ENCODE data around the gene VWA2. TPM values are rescaled to one million over a fixed set of nuclear protein-coding genes. Genes with fewer than 3 reads are reported as not detected.

Gene VWA2
- 1 to 10 TPM in 1 of 3 donors, under 1 TPM in 2; 0.22 to 1.8 (median 0.68) TPM for polyA plus RNA-seq

- no peak within 1 kb of the TSS for H3K27ac ChIP-seq (ENCODE audit: low read depth, low read length)
- 6 to 8% (median 8%) methylated on average over 58 to 79 of the region's 79 CpGs for WGBS, 3 donors
Measured at GRCh38 chr10:114239117-114239993, at the start of gene VWA2. Gene VWA2 (plus strand): TSS chr10:114239254. CDS start chr10:114248714, 9,460 bp downstream.

GRCh38 chr10:114189700-114190099 lies 49.4 kb upstream of the VWA2 start:
- WGBS, 3 donors, result 92 to 93% (median 92%) methylated on average over 8 of the region's 8 CpGs
- H3K27ac ChIP-seq (ENCODE audit: low read depth, low read length), result no peak overlapping the region

- H3K27ac ChIP-seq (ENCODE audit: low read depth, low read length), result no peak overlapping the region
- WGBS, 3 donors, result 68 to 89% (median 82%) methylated on average over 2 of the region's 2 CpGs
Measured at GRCh38 chr10:114195079-114195478, 44.0 kb upstream of the VWA2 start.

- WGBS, 3 donors, result 85 to 95% (median 88%) methylated on average over 4 of the region's 4 CpGs
- H3K27ac ChIP-seq (ENCODE audit: low read depth, low read length), result no peak overlapping the region
Measured at GRCh38 chr10:114199239-114199638, 39.8 kb upstream of the VWA2 start.

- no peak overlapping the region for H3K27ac ChIP-seq (ENCODE audit: low read depth, low read length)
- WGBS, 3 donors, result 79 to 90% (median 86%) methylated on average over 3 of the region's 3 CpGs
Measured at GRCh38 chr10:114202812-114203211, 36.2 kb upstream of the VWA2 start.

GRCh38 chr10:114206902-114207301 lies 32.2 kb upstream of the VWA2 start:
- H3K27ac ChIP-seq (ENCODE audit: low read depth, low read length), result no peak overlapping the region
- WGBS, 3 donors, result 62 to 71% (median 70%) methylated on average over 2 of the region's 2 CpGs

GRCh38 chr10:114207349-114207748 lies 31.7 kb upstream of the VWA2 start:
- H3K27ac ChIP-seq (ENCODE audit: low read depth, low read length), result no peak overlapping the region
- 58 to 97% (median 70%) methylated on average over 1 of the region's 1 CpG for WGBS, 3 donors

GRCh38 chr10:114208351-114208750 lies 30.7 kb upstream of the VWA2 start:
- WGBS, 3 donors, result 91 to 96% (median 94%) methylated on average over 2 of the region's 2 CpGs
- no peak overlapping the region for H3K27ac ChIP-seq (ENCODE audit: low read depth, low read length)

GRCh38 chr10:114212153-114212552 lies 26.9 kb upstream of the VWA2 start:
- WGBS, 3 donors, result 87 to 93% (median 90%) methylated on average over 2 of the region's 2 CpGs
- H3K27ac ChIP-seq (ENCODE audit: low read depth, low read length), result no peak overlapping the region

GRCh38 chr10:114215033-114215432 lies 24.0 kb upstream of the VWA2 start:
- 88 to 97% (median 94%) methylated on average over 1 of the region's 1 CpG for WGBS, 3 donors
- H3K27ac ChIP-seq (ENCODE audit: low read depth, low read length), result no peak overlapping the region

GRCh38 chr10:114220281-114220680 lies 18.8 kb upstream of the VWA2 start:
- WGBS, 3 donors, result 82 to 94% (median 88%) methylated on average over 2 of the region's 2 CpGs
- H3K27ac ChIP-seq (ENCODE audit: low read depth, low read length), result no peak overlapping the region

GRCh38 chr10:114221235-114221634 lies 17.8 kb upstream of the VWA2 start:
- no peak overlapping the region for H3K27ac ChIP-seq (ENCODE audit: low read depth, low read length)
- WGBS, 3 donors, result 79 to 83% (median 79%) methylated on average over 4 of the region's 4 CpGs

GRCh38 chr10:114223066-114223465 lies 16.0 kb upstream of the VWA2 start:
- 70 to 88% (median 84%) methylated on average over 4 of the region's 4 CpGs for WGBS, 3 donors
- no peak overlapping the region for H3K27ac ChIP-seq (ENCODE audit: low read depth, low read length)

GRCh38 chr10:114228156-114228555 lies 10.9 kb upstream of the VWA2 start:
- 63 to 70% (median 67%) methylated on average over 3 of the region's 3 CpGs for WGBS, 3 donors
- no peak overlapping the region for H3K27ac ChIP-seq (ENCODE audit: low read depth, low read length)

- H3K27ac ChIP-seq (ENCODE audit: low read depth, low read length), result no peak overlapping the region
- 68 to 87% (median 73%) methylated on average over 4 of the region's 4 CpGs for WGBS, 3 donors
Measured at GRCh38 chr10:114232561-114233176, 6.4 kb upstream of the VWA2 start.

GRCh38 chr10:114233482-114233881 lies 5.6 kb upstream of the VWA2 start:
- no peak overlapping the region for H3K27ac ChIP-seq (ENCODE audit: low read depth, low read length)
- 44 to 62% (median 52%) methylated on average over 6 of the region's 6 CpGs for WGBS, 3 donors

GRCh38 chr10:114234132-114234531 lies 4.9 kb upstream of the VWA2 start:
- no peak overlapping the region for H3K27ac ChIP-seq (ENCODE audit: low read depth, low read length)

GRCh38 chr10:114239994-114240345 lies 916 bp downstream of the VWA2 start:
- WGBS, 3 donors, result 61 to 69% (median 69%) methylated on average over 11 of the region's 11 CpGs
- H3K27ac ChIP-seq (ENCODE audit: low read depth, low read length), result no peak overlapping the region

- no peak overlapping the region for H3K27ac ChIP-seq (ENCODE audit: low read depth, low read length)
- 85 to 94% (median 90%) methylated on average over 9 of the region's 9 CpGs for WGBS, 3 donors
Measured at GRCh38 chr10:114242235-114242634, 3.2 kb downstream of the VWA2 start.

GRCh38 chr10:114243661-114244060 lies 4.6 kb downstream of the VWA2 start:
- WGBS, 3 donors, result 67 to 84% (median 73%) methylated on average over 9 of the region's 9 CpGs
- H3K27ac ChIP-seq (ENCODE audit: low read depth, low read length), result no peak overlapping the region

Data from adipose tissue (tissue), 3 donors.